GM10266 (cell line): ENCODE measurements around the gene ACAD11.

Experiments used
- DNase-seq: peaks from one replicate; pipeline ENCODE4 v3.0.0; 2012; ENCODE audit errors: extremely low spot score
- CTCF ChIP-seq: IDR thresholded peaks from 2 replicates; pipeline ENCODE4 v1.5.1; 2012; ENCODE audit warnings: mild to moderate bottlenecking, low read depth; ENCODE audit not compliant: control insufficient read depth, insufficient read depth; ENCODE audit errors: missing control alignments

Gene ACAD11

DNA sequence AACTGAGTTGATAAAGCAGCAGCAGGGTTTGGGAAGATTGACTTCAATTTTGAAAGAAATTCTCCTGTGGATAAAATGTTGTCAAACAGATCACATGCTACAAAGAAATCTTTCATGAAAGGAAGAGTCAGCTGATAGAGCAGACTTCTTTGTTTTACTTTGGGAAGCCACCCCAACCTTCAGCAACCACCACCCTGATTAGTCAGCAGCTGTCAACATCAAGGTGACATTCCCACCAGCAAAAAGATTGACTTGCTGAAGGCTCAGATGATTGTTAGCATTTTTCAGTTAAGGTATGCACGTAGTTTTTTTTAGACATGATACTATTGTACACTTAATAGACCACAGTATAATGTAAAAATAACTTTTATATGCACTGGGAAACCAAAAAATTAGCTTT, 150.1 kb downstream of the ACAD11 start:
- no peak for DNase-seq

DNA sequence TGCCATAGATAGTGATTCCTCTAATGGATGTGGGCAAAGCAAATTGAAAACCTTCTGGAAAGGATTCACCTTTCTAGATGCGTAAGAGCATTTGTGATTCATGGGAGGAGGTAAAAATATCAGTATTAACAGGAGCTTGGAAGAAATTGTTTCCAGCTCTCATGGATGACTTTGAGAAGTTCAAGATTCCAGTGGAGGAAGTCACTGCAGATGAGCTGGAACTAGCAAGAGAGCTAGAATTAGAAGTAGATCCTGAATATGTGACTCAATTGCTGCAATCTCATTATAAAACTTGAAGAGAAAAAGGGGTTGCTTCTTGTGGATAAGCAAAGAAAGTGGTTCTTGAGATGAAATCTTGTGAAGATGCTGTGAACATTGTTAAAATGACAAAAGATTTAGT, 150.5 kb downstream of the ACAD11 start:
- DNase-seq: no peak

More for the DNA sequence above, 150.1 kb downstream of the ACAD11 start:
- no peak for TF ChIP-seq CTCF

More for the DNA sequence above, 150.5 kb downstream of the ACAD11 start:
- no peak for TF ChIP-seq CTCF
